Cardiac muscle cell (in vitro differentiated cells and primary cell): ENCODE data around the gene FNBP1. TPM values are rescaled to one million over a fixed set of nuclear protein-coding genes. Genes with fewer than 3 reads are reported as not detected.
"Not testable (repeated sequence)": the region's sequence is repeated elsewhere in the genome, so short reads cannot be mapped to it uniquely, and the experiment has no call there.

ENCODE experiments used
- DNase-seq, 2 donors: peaks; one replicate each; pipeline versions ENCODE4 v3.0.0 to v3.0.0-alpha.2; 2010 to 2017; ENCODE audit warnings: low read depth in 1 of 2, low spot score in 1 of 2
- H3K27ac ChIP-seq: fragments of 200-600 bp; sonication (generic); 2 replicates; pipeline ENCODE4 v1.5.1; 2016
- H3K27me3 ChIP-seq: fragments of 200-600 bp; sonication (generic); 2 replicates; pipeline ENCODE4 v1.6.0; 2016; ENCODE audit warnings: control low read depth
- H3K36me3 ChIP-seq: fragments of 200-600 bp; sonication (generic); 2 replicates; pipeline ENCODE4 v1.5.1; 2016; ENCODE audit warnings: control low read depth
- H3K4me1 ChIP-seq: fragments of 200-600 bp; sonication (generic); 2 replicates; pipeline ENCODE4 v1.8.1; 2017; ENCODE audit warnings: low read depth, mild to moderate bottlenecking, mixed run types
- H3K4me3 ChIP-seq: fragments of 200-600 bp; sonication (generic); 2 replicates; pipeline ENCODE4 v1.5.1; 2016; ENCODE audit warnings: mild to moderate bottlenecking
- H3K9me3 ChIP-seq: fragments of 200-600 bp; sonication (generic); 2 replicates; pipeline ENCODE4 v1.5.1; 2017; ENCODE audit warnings: low read depth, mild to moderate bottlenecking, control low read depth
- polyA plus RNA-seq: library from polyadenylated mRNA; unstranded; fragments of >200 nt; fragmentation: Nextera tagmentation; extraction: Ambion mirVana; gene quantifications from 2 replicates; pipeline ENCODE4 v1.2.1, GENCODE V29; 2016
- total RNA-seq: library from RNA; depleted of rRNA; stranded (reverse); fragments of >200 nt; gene quantifications from 2 replicates; pipeline ENCODE4 v1.2.3, GENCODE V29; 2016
- TF ChIP-seq, protein P1 (sequence below): IDR thresholded peaks from 2 replicates; pipeline ENCODE4 v1.5.1; 2012; ENCODE audit warnings: low read depth, mild to moderate bottlenecking, low read length

Gene FNBP1
- total and polyA plus RNA-seq, 2 experiments from 2014 or later = 20.5 to 37.9 TPM

DNA sequence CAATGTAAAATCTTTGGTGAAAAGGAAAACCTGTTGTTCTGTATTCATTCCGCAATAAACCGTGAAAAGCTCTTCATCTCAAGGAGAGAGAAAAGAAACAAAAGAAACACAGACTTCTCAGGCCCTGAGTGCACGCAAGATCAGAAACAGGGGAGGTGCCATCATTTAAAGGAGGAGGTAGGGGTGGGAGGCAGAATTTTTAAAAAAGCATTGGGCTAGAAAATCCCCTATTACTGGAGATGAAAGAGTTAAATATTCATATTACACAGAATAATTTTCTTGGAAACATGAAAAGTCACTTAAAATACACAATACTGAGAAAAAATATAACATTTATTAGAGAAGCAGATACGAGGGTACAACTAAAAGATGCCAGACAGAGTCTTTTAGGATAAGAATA is 151.4 kb downstream of the FNBP1 start:
- DNase-seq = no peak
- H3K4me1 ChIP-seq = no peaks in the 10 kb centered on the region
- peaks cover 13% of the 10 kb centered on the region for H3K36me3 ChIP-seq
- no peak overlapping the region for H3K27ac ChIP-seq
- TF ChIP-seq, protein P1, sequence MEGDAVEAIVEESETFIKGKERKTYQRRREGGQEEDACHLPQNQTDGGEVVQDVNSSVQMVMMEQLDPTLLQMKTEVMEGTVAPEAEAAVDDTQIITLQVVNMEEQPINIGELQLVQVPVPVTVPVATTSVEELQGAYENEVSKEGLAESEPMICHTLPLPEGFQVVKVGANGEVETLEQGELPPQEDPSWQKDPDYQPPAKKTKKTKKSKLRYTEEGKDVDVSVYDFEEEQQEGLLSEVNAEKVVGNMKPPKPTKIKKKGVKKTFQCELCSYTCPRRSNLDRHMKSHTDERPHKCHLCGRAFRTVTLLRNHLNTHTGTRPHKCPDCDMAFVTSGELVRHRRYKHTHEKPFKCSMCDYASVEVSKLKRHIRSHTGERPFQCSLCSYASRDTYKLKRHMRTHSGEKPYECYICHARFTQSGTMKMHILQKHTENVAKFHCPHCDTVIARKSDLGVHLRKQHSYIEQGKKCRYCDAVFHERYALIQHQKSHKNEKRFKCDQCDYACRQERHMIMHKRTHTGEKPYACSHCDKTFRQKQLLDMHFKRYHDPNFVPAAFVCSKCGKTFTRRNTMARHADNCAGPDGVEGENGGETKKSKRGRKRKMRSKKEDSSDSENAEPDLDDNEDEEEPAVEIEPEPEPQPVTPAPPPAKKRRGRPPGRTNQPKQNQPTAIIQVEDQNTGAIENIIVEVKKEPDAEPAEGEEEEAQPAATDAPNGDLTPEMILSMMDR = no peak
- no peaks in the 10 kb centered on the region for H3K9me3 ChIP-seq
- H3K4me3 ChIP-seq = no peak overlapping the region
- no peaks in the 10 kb centered on the region for H3K27me3 ChIP-seq

DNA sequence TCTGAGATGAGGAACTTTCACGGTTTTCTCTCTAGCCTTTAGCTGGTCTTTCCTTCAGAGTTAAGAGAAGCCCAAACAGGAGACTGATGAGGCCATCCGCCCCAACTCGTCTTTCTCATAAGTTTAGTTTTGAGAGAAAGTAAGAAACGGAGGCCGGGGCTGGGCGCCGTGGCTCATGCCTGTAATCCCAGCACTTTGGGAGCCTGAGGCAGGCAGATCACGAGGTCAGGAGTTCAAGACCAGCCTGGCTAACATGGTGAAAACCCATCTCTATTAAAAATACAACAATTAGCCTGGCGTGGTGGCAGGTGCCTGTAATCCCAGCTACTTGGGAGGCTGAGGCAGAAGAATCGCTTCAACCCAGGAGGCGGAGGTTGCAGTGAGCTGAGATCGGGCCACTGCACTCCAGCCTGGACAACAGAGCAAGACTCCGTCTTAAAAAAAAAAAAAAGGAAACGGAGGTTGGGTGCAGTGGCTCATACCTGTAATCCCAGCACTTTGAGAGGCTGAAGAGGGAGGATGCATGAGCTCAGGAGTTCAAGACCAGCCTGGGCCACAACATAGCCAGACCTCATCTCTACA is 152.2 kb downstream of the FNBP1 start:
- H3K27ac ChIP-seq, H3K27me3 ChIP-seq, H3K4me1 ChIP-seq, DNase-seq, H3K4me3 ChIP-seq, H3K9me3 ChIP-seq: not testable (repeated sequence)
- H3K36me3 ChIP-seq = peaks cover 13% of the 10 kb centered on the region

DNA sequence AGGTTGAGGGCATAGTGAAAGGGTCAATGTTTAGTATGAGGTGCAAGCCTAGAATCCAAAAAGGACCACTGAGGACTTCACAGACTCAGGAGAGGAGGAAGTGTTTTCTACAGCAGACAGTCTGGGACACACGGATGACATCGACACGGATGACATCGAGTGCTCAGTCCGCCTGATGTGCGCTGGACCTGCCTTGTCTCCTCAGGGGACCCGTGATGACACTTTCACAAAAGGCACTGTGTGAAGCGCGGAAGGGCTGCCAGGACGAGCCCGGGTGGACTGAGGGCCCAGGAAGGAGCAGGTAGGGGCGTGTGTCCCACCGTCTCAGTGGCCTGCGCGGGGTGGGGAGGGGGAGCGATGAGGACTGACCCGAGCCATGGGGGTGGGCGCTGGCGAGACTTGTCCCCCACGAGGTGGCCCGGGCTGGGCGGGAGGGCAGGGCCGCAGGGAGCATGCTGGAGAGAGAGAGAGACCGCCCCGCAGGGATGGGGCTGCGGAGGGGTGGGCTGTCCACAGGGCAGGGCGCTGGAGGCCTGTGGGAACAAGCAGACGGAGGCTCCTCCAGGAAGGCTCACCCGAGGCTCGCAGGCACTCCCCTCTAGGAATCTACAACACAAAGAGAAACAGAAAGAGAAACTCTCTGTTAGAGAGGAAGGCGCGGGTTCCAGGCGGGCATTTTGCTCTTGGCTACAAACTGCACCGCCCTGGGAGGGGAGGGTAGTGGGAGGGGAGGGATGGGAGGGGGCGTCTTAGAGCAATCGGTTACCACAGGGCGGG is 152.9 kb downstream of the FNBP1 start:
- DNase-seq = no peak
- Histone ChIP-seq H3K4me1 (peaks cover 11% of the 10 kb centered on the region), H3K36me3 (peaks cover 8% of the 10 kb centered on the region), H3K27me3 (no peaks in the 10 kb centered on the region), H3K27ac (no peak overlapping the region), H3K4me3 (no peak overlapping the region), H3K9me3 (no peaks in the 10 kb centered on the region)
- TF ChIP-seq, protein P1 = no peak

DNA sequence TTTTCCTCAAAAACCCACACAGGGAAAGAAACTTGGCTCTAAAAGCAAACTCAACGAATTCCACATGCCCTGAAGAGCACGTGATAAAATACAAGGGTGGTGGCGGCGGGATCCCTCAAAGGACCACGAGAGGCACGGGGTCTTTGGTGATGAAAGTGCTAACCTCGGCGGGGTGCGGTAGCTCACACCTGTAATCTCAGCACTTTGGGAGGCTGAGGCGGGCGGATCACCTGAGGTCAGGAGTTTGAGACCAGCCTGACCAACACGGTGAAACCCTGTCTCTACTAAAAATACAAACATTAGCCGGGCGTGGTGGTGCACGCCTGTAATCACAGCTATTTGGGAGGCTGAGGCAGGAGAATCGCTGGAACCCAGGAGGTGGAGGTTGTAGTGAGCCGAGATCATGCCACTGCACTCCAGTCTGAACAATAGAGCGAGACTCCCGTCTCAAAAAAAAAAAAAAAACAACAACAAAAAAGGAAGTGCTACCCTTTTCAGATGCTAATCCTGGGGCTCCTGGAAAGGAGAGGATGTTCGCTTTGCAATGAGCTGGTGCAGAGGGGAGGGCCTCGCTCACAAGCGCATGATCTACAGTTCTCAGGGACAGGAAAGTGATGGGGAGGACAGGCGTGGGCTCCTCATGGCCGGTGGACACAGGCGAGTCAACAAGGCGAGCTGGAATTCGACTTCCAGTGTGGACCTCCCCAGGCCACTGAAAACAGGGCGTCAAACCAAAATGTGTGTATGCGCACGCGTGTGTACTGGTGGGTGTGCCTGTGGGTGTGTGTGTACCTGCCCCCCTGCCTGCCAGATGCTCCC is 153.7 kb downstream of the FNBP1 start:
- TF ChIP-seq, protein P1 = no peak
- no peak for DNase-seq
- no peak overlapping the region for H3K4me3 ChIP-seq
- H3K4me1 ChIP-seq = peaks cover 18% of the 10 kb centered on the region
- no peaks in the 10 kb centered on the region for H3K27me3 ChIP-seq
- H3K27ac ChIP-seq = no peak overlapping the region
- no peaks in the 10 kb centered on the region for H3K9me3 ChIP-seq
- H3K36me3 ChIP-seq = peaks cover 4% of the 10 kb centered on the region

DNA sequence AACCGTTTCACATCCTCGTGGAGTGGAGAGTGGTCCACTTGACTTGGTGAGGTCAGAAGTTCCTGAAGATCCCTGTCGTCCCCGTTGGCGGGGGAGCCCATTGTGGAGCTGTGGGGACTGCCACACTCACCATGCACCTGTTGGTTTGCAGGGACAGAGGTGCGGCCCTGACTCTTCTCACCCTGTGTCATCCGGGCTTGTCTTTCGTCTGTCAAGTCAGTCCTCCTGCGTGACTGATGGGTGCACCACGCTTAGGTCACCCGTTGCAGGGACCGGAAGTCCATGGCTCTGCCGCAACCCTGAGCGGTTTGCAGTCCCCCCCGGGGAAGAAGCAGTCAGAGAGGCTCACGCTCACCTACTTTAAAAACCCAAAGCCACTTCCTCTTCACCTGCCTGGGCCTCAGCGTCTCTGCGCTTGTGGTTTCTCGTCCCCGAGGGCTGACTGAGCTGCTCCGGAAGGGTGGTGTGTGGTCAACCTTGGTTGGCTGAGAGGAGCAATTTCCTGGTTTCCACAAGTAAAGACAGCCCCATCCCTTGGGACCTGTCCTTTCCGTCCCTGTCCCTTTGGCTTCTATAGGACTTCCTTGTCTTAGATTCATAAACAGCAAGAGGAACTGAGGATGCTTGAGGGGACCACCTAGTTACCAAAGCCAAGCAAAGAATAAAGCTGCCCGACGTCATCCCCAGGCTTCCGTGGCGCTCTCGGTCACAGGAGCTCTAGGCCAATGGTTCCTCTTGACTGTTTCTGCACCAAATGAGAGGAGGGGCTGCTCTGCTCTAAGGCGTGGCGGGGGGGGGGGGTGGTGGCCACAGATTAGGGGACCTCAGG is 154.5 kb downstream of the FNBP1 start:
- H3K27ac ChIP-seq = no peak overlapping the region
- TF ChIP-seq, protein P1 = no peak

More for the DNA sequence above, 154.5 kb downstream of the FNBP1 start:
- Histone ChIP-seq H3K9me3 (no peaks in the 10 kb centered on the region), H3K27me3 (no peaks in the 10 kb centered on the region), H3K4me1 (peaks cover 24% of the 10 kb centered on the region), H3K36me3 (peaks cover 4% of the 10 kb centered on the region), H3K4me3 (no peak overlapping the region)
- DNase-seq = no peak
